ENCODE data around the gene C5orf63.

DNA sequence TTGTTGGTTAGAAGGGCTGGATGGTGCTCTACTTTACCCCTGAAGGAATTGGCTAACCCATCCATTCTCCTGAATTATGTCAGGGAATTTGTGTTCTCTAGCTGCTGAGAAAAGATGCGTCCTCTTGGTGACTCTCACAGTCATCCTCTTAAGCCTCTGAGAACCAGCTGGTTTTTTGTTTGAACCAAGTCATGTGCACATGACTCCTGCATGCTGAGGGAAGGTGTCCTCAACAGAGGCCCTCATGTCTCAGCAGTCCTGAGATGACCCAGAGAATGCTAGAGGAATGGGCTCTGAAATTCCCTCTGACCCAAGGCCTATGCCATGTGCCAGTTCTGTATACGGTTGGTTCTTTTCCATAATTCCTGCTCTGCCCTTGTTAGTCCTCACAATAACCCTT is 10.4 kb upstream of the C5orf63 start:
- TF ChIP-seq, protein P1, sequence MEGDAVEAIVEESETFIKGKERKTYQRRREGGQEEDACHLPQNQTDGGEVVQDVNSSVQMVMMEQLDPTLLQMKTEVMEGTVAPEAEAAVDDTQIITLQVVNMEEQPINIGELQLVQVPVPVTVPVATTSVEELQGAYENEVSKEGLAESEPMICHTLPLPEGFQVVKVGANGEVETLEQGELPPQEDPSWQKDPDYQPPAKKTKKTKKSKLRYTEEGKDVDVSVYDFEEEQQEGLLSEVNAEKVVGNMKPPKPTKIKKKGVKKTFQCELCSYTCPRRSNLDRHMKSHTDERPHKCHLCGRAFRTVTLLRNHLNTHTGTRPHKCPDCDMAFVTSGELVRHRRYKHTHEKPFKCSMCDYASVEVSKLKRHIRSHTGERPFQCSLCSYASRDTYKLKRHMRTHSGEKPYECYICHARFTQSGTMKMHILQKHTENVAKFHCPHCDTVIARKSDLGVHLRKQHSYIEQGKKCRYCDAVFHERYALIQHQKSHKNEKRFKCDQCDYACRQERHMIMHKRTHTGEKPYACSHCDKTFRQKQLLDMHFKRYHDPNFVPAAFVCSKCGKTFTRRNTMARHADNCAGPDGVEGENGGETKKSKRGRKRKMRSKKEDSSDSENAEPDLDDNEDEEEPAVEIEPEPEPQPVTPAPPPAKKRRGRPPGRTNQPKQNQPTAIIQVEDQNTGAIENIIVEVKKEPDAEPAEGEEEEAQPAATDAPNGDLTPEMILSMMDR (IDR thresholded peaks at IDR 0.05; ENCODE audit: low read depth, low read length, missing input control), result no peak
- TF ChIP-seq YY1 (IDR thresholded peaks at IDR 0.05), result no peak
- TF ChIP-seq EGR1 (IDR thresholded peaks at IDR 0.05; ENCODE audit: low read depth in 2 of 2), result no peak
- TF ChIP-seq, protein P2, sequence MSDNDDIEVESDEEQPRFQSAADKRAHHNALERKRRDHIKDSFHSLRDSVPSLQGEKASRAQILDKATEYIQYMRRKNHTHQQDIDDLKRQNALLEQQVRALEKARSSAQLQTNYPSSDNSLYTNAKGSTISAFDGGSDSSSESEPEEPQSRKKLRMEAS (IDR thresholded peaks at IDR 0.05), result no peak

Measured in liver (tissue), 3 donors.